Brain microvascular endothelial cell (primary cell): Measurements from ENCODE around the gene ARHGAP11A.

ENCODE experiments used
- DNase-seq: peaks from one replicate; pipeline ENCODE4 v3.0.0-alpha.2; 2020
- H3K27ac ChIP-seq: fragments of 250-450 bp; sonication (Bioruptor Pico); 2 replicates; pipeline ENCODE4 v1.5.1; 2020; ENCODE audit warnings: mild to moderate bottlenecking, moderate library complexity
- H3K27me3 ChIP-seq: fragments of 250-450 bp; sonication (Bioruptor Pico); replicated peaks from 2 replicates; pipeline ENCODE4 v1.5.1; 2020; ENCODE audit warnings: mild to moderate bottlenecking
- H3K36me3 ChIP-seq: fragments of 250-450 bp; sonication (Bioruptor Pico); replicated peaks from 2 replicates; pipeline ENCODE4 v1.5.1; 2020; ENCODE audit warnings: mild to moderate bottlenecking
- H3K4me3 ChIP-seq: 2 replicates; pipeline ENCODE4 v1.5.1; 2011; ENCODE audit warnings: low read depth, mild to moderate bottlenecking, control low read depth, low read length, moderate library complexity
- in situ Hi-C: cut with HindIII; loops from 2 replicates; pipeline ENCODE4 v1.10.0; 2017; ENCODE audit warnings: low sequenced_read_pairs, low pct_ligation_motif_present
- TF ChIP-seq, protein P1 (sequence below): IDR thresholded peaks from 2 replicates; pipeline ENCODE4 v1.5.1; 2011; ENCODE audit warnings: low read depth, mild to moderate bottlenecking, moderate library complexity, low read length, control low read depth, inconsistent platforms; ENCODE audit errors: missing control alignments

Gene ARHGAP11A

DNA sequence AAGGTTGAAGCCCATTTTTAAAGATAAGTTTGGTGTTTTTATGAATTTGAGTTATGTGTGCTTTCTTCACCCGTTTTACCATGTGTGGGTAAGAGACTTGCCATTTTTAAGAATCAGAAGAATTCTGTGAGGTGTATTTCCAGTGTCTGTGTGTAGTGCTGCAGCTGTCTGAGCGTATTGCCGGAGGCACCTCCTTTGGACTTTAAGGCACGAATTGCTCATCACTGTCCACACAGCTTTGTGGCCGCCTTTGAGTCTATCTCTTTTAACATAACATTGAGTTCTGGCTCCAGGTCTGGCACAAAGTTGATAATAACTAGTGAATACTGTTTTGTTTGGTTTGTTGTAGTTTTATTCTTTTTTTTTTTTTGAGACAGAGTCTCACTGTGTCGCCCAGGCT, 52.0 kb downstream of the ARHGAP11A start:
- in situ Hi-C loops: loop anchor here (10.0 to 25.0 kb wide), 3 partner anchors 145 to 470 kb away; no protein-coding TSS in a partner anchor
- H3K4me3 ChIP-seq: no peak overlapping the region
- no peaks in the 10 kb centered on the region for H3K27me3 ChIP-seq
- no peak overlapping the region for H3K27ac ChIP-seq
- H3K36me3 ChIP-seq: no peaks in the 10 kb centered on the region
- DNase-seq: no peak
- TF ChIP-seq, protein P1, sequence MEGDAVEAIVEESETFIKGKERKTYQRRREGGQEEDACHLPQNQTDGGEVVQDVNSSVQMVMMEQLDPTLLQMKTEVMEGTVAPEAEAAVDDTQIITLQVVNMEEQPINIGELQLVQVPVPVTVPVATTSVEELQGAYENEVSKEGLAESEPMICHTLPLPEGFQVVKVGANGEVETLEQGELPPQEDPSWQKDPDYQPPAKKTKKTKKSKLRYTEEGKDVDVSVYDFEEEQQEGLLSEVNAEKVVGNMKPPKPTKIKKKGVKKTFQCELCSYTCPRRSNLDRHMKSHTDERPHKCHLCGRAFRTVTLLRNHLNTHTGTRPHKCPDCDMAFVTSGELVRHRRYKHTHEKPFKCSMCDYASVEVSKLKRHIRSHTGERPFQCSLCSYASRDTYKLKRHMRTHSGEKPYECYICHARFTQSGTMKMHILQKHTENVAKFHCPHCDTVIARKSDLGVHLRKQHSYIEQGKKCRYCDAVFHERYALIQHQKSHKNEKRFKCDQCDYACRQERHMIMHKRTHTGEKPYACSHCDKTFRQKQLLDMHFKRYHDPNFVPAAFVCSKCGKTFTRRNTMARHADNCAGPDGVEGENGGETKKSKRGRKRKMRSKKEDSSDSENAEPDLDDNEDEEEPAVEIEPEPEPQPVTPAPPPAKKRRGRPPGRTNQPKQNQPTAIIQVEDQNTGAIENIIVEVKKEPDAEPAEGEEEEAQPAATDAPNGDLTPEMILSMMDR: no peak

GRCh38 chr15:32668942-32669341, 53.6 kb downstream of the ARHGAP11A start:
- DNase-seq: no peak
- H3K27ac ChIP-seq: no peak overlapping the region
- TF ChIP-seq, protein P1: no peak
- H3K4me3 ChIP-seq: no peak overlapping the region
- in situ Hi-C loops: loop anchor here (10.0 to 25.0 kb wide), 3 partner anchors 143 to 468 kb away; no protein-coding TSS in a partner anchor
- H3K36me3 ChIP-seq: no peaks in the 10 kb centered on the region
- no peaks in the 10 kb centered on the region for H3K27me3 ChIP-seq

DNA sequence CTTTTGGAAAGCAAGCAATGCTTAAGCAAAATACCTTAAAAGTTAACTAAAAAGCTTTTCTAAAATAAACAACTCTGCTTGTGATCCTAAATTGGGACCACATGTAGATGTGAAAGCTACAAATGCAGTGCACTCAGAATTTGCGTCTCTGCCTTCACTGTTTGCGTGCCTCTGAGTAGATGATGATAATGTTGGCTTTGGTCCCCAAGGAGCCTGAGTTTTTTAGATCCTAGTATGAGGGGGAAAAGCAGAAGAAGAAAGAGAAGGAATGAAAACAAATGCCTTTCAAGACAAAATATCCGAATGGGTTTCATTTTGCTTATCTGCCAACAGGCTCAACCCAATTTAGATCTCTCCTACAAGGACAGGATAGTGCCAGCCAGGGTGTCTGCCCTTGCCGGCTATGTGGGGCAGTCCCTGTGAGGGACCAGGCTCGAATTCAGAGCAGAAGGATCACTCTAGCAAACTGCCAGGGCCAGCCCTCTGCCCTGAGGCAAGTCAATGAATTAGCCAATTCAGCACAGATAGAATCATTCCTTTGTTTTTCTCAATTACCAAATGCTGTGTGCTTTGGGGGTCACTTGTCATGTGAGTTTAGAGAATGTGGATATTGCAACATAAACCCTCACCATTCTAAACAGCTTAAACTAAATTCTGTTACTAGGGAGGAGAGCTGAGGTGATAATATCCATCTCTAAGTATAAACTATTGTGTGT, 54.8 kb downstream of the ARHGAP11A start:
- Histone ChIP-seq H3K27ac (no peak overlapping the region), H3K4me3 (no peak overlapping the region), H3K27me3 (no peaks in the 10 kb centered on the region), H3K36me3 (no peaks in the 10 kb centered on the region)
- no peak for DNase-seq
- in situ Hi-C loops: loop anchor here (10.0 to 25.0 kb wide), 3 partner anchors 142 to 467 kb away; no protein-coding TSS in a partner anchor
- TF ChIP-seq, protein P1: no peak

DNA sequence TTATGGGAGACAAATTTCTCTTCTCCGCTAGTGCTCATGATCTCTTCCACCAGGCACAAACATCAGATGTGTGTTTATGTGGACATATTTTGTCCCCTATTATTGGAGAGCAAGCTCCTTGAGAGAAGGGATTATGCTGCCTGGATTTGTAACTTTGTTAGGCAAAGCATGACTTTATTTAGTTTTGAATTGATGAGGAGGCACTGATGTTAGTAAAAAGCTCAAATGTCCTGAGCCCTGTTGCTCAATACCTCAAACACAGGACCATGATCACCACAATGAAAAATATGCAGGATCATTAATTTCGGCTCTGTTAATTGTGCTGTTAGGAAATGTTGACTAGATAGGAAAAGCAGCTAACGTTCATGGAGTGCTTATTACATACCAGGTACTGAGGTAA, 55.3 kb downstream of the ARHGAP11A start:
- DNase-seq: no peak
- Histone ChIP-seq H3K27me3 (no peaks in the 10 kb centered on the region), H3K4me3 (no peak overlapping the region), H3K27ac (no peak overlapping the region), H3K36me3 (no peaks in the 10 kb centered on the region)
- in situ Hi-C loops: loop anchor here (25.0 kb wide), 2 partner anchors 142 to 467 kb away; no protein-coding TSS in a partner anchor
- TF ChIP-seq, protein P1: no peak

DNA sequence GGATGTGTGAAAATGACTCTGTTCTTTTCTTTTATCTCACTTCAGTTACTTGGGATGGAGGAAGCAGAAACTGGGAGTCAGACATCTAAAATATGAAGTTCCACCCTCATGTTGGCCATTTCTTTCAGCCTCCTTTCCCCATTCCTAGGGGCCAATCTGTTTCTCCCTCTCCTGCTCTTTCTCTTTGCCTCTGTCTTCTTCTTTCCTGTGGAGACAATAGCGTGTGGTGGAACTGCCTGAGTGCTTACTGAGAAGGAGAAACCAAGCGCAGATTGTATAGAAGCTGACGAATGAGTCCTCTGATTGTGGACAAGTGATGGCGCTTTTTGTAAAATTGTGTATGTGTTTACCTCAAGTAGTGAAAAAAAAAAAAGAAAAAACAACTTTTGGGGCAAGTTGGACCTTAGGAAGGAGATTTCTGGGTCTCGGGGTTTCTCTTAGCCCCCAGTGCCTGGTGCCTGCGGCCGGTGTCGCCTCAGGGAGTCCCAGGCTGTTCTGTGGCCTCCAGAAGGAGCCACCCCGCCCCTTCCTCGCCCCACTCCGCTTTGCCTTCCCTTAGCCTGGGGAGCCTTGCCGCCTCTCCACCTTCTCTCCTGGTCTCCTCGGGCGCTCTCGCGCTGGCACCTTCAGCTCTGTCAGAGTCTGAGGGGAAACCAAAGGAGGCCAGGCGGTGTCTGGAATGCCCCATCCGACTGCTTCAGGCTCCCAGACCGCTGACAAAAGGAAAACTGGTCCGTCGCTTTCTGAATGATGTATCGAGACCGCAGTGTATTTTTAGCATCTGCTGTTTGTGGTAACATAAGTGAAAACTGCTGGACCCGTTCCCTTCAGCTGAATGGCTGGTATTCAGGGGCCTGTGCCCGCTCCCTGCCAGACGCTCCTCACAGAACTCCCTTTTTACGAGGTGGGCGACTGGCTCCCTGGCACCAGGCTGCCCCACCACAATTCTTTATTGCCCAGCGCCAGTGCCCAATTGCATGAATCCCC, 56.3 kb downstream of the ARHGAP11A start:
- no peak overlapping the region for H3K27ac ChIP-seq
- H3K4me3 ChIP-seq: no peak overlapping the region
- H3K27me3 ChIP-seq: no peaks in the 10 kb centered on the region
- in situ Hi-C loops: loop anchor here (25.0 kb wide), 2 partner anchors 141 to 466 kb away; no protein-coding TSS in a partner anchor
- no peaks in the 10 kb centered on the region for H3K36me3 ChIP-seq
- TF ChIP-seq, protein P1: no peak
- peak; percentile 47 for DNase-seq
